Parathyroid adenoma (tissue), 2 donors: ENCODE results near the gene CAPN9.
A peak's percentile ranks its signal among the peaks of the same experiment; 100 is the strongest.

ENCODE experiments used
- H2AFZ ChIP-seq: fragments of 300-600 bp; sonication (generic); one replicate; pipeline ENCODE4 v1.7.0; 2017; ENCODE audit warnings: antibody characterized with exemption, mild to moderate bottlenecking
- H3K27ac ChIP-seq: fragments of 300-600 bp; sonication (generic); one replicate; pipeline ENCODE4 v1.7.0; 2017
- H3K27me3 ChIP-seq: fragments of 300-600 bp; sonication (generic); one replicate; pipeline ENCODE4 v1.7.0; 2017; ENCODE audit warnings: low read length; ENCODE audit not compliant: control insufficient read depth, insufficient read depth
- H3K36me3 ChIP-seq: fragments of 300-600 bp; sonication (generic); one replicate; pipeline ENCODE4 v1.7.0; 2017; ENCODE audit warnings: low read length; ENCODE audit not compliant: control insufficient read depth, insufficient read depth
- H3K4me1 ChIP-seq: fragments of 300-600 bp; sonication (generic); one replicate; pipeline ENCODE4 v1.7.0; 2017; ENCODE audit warnings: control low read depth
- H3K4me2 ChIP-seq: fragments of 300-600 bp; sonication (generic); one replicate; pipeline ENCODE4 v1.7.0; 2017; ENCODE audit warnings: low read length
- H3K4me3 ChIP-seq: fragments of 300-600 bp; sonication (generic); one replicate; pipeline ENCODE4 v1.7.0; 2017; ENCODE audit warnings: low read depth, low read length
- H3K79me2 ChIP-seq: fragments of 300-600 bp; sonication (generic); one replicate; pipeline ENCODE4 v1.7.0; 2017; ENCODE audit warnings: control low read depth
- H3K9ac ChIP-seq: fragments of 300-600 bp; sonication (generic); one replicate; pipeline ENCODE4 v1.7.0; 2017; ENCODE audit warnings: mild to moderate bottlenecking
- H3K9me3 ChIP-seq: fragments of 300-600 bp; sonication (generic); one replicate; pipeline ENCODE4 v1.7.0; 2017; ENCODE audit warnings: low read length; ENCODE audit not compliant: control insufficient read depth
- TF ChIP-seq, protein P1 (sequence below): fragments of 300-600 bp; sonication (generic); IDR thresholded peaks from one replicate; pipeline ENCODE4 v1.7.0; 2017; ENCODE audit warnings: antibody characterized with exemption, mild to moderate bottlenecking
- donor health status: primary hyperparathyroidism.

The CAPN9 gene

DNA sequence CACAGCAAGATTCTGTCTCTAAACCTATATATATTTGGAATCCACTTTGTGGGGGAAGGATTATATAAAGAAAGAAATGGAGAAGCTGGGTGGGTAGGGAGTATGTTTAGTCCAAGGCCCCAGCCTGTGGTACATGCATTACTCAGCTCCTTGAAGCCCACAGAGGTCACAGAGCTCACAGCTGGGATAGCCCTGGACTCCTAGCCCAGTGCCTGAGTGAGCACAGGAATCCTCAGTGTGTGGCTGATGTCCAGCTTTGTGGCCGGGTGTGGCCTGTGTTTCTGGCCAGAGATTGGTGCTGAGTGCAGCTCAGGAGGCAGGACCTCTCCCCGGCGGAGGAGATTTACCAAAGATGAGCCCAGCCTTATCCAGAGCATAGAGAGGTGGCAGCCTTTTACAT is 7.6 kb downstream of the CAPN9 start:
- peak overlapping the region; percentile 80 for H3K27ac ChIP-seq
- peak overlapping the region; percentile 9 for H2AFZ ChIP-seq
- no peaks in the 10 kb centered on the region for H3K9me3 ChIP-seq
- peak overlapping the region; percentile 11 for H3K4me3 ChIP-seq
- H3K36me3 ChIP-seq = no peaks in the 10 kb centered on the region
- no peak overlapping the region for H3K9ac ChIP-seq
- TF ChIP-seq, protein P1, sequence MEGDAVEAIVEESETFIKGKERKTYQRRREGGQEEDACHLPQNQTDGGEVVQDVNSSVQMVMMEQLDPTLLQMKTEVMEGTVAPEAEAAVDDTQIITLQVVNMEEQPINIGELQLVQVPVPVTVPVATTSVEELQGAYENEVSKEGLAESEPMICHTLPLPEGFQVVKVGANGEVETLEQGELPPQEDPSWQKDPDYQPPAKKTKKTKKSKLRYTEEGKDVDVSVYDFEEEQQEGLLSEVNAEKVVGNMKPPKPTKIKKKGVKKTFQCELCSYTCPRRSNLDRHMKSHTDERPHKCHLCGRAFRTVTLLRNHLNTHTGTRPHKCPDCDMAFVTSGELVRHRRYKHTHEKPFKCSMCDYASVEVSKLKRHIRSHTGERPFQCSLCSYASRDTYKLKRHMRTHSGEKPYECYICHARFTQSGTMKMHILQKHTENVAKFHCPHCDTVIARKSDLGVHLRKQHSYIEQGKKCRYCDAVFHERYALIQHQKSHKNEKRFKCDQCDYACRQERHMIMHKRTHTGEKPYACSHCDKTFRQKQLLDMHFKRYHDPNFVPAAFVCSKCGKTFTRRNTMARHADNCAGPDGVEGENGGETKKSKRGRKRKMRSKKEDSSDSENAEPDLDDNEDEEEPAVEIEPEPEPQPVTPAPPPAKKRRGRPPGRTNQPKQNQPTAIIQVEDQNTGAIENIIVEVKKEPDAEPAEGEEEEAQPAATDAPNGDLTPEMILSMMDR = no peak
- H3K27me3 ChIP-seq = no peaks in the 10 kb centered on the region
- H3K4me2 ChIP-seq = peak overlapping the region; percentile 34
- peaks cover 43% of the 10 kb centered on the region for H3K4me1 ChIP-seq
- no peaks in the 10 kb centered on the region for H3K79me2 ChIP-seq

DNA sequence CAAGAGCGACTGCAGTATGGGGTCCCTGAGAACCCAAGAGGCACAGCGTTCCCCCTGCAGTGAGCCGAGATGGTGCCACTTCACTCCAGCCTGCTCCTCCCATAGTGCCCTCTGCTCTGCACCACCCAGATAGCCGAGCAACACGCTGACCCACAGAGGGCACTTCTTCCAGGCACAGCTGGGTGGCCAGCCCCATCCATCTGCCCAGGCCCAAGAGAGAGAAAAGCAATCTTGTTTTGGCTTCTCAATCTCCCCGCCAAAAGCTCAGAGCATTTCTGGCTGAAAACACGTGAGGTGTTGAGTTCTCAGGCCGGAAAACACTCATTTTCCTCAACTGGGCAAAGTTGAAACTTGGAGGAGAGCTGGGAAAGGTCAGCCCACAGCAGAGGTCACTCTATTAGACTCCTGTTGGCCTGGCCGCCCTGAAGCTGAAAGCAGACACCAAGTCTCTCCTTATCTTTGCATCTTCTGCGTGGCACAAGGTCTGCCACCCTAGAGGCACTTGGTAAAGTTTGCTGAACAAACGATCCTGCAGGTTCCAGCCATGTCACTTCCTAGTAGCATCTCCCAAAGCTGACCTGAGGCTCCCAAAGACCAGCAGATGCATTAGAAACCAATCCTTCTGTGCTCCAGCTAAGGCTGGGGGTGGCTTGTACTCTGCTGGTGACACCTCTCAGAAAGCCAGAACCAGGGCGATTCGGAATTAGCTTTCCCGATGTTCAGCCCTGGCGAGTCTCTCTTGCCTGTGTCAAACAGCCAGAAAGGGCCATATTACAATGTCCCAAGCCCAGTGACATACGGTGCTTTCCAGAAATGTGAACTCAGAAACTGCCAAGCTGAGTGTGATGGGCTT is 10.9 kb downstream of the CAPN9 start:
- Histone ChIP-seq H3K27me3 (no peaks in the 10 kb centered on the region), H3K4me2 (peak overlapping the region; percentile 32), H3K27ac (peak overlapping the region; percentile 96), H2AFZ (peak overlapping the region; percentile 60), H3K9me3 (no peaks in the 10 kb centered on the region), H3K9ac (no peak overlapping the region), H3K79me2 (no peaks in the 10 kb centered on the region), H3K4me1 (peaks cover 49% of the 10 kb centered on the region), H3K36me3 (no peaks in the 10 kb centered on the region), H3K4me3 (no peak overlapping the region)
- TF ChIP-seq, protein P1 = no peak

DNA sequence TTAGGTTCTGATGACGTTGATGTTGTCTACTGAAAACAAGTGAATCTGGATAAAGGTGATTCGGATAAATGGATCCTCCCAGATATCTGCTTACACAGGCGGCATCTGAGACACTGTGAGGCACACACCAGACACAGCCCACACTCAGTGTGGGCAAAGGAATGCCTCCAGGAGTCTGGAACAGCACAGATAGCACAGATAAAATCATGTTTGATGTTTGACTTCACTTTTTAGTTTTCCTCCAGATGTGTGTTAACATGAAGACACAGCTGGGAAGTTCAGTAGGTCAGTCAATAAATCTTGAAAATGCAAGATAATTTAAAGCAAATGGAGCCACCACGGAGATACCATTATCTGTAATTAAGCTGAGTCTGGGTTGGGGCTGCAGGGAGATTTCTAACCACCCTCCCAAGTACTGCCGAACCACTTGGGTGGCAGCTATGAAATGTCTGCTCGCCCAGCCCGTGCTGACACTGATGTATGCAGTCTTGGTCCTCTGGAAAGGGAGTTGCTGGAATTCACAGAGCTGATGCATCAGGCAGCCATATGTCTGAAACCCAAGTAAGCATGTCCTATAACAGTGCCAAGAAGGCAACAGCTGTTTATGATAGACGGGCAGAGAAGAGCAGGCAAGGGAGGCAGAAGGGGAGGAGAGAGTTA is 11.7 kb downstream of the CAPN9 start:
- TF ChIP-seq, protein P1 = no peak
- Histone ChIP-seq H3K4me1 (peaks cover 49% of the 10 kb centered on the region), H3K4me3 (no peak overlapping the region)

DNA sequence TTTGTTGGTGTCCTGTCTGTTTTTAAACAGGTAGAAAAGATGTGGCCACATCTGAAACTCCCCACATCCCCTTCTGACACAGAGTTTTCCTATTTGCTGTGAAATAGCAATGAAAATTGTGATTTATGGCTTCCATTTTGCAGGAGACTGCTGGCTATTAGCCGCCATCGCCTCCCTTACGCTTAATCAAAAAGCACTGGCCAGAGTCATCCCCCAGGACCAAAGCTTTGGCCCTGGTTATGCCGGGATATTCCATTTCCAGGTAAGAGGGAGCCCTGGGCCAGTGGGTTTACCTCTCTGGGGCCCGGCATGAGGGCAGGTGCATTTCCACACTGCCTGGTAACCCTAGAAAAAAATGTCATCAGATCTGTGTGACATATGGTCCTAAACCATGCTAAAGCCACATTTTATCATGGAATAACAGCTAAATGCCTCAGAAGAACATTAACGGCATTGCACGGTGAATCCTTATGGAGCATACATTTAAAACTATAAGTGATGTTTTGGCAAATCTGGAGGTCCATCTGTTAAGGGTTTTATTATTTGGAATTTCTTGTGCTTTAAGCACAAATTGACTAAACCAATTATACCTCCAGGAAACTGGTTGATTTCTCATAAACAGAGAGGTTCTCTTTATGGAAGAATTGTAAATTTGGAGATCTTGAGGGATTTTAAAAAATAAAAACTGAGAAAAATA is 12.3 kb downstream of the CAPN9 start:
- Histone ChIP-seq H3K27ac (peak overlapping the region; percentile 96), H3K4me1 (peaks cover 49% of the 10 kb centered on the region), H3K27me3 (no peaks in the 10 kb centered on the region), H3K4me2 (no peak overlapping the region), H2AFZ (peak overlapping the region; percentile 11), H3K36me3 (no peaks in the 10 kb centered on the region), H3K9me3 (no peaks in the 10 kb centered on the region), H3K9ac (no peak overlapping the region), H3K79me2 (no peaks in the 10 kb centered on the region), H3K4me3 (no peak overlapping the region)
- TF ChIP-seq, protein P1 = no peak

More for the DNA sequence above, 11.7 kb downstream of the CAPN9 start:
- H3K79me2 ChIP-seq = no peaks in the 10 kb centered on the region
- H3K36me3 ChIP-seq = no peaks in the 10 kb centered on the region
- no peak overlapping the region for H3K9ac ChIP-seq
- no peaks in the 10 kb centered on the region for H3K9me3 ChIP-seq
- no peaks in the 10 kb centered on the region for H3K27me3 ChIP-seq
- H3K4me2 ChIP-seq = no peak overlapping the region
- H2AFZ ChIP-seq = peak overlapping the region; percentile 60
- H3K27ac ChIP-seq = peak overlapping the region; percentile 96
